ENCODE measurements around the gene USP14. TPM values are rescaled to one million over a fixed set of nuclear protein-coding genes. Genes with fewer than 3 reads are reported as not detected.

Gene USP14
- total RNA-seq, 2 experiments from 2014 or later, result 21.3 to 88.3 TPM

DNA sequence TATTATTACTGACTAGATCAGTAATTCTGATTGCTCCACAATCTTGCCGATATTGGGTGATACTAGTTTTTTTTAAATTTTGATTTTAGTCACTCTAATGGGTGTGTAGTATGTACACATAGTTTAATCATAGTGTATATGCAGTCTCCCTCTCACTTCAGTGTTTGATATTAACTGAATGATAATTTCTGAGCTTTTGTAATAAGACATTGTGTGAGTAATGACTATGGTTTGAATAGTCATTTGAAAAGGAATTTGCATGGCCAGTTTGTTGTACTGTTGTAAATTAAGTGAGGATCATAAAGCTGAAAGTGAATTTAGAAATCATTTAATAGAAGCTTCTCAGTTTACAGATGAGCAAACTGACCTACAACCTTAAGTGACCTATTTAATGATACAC, 33.4 kb downstream of the USP14 start:
- no TSS peak for BruUV-seq (replicated peaks)
- Histone ChIP-seq H4K20me1 (ENCODE audit: insufficient read depth, low read length) (peaks cover 13% of the 10 kb centered on the region; the same call in 1 of the 2 replicates), H3K4me3 (ENCODE audit: low read depth, low read length, poor library complexity, severe bottlenecking) (no peak overlapping the region), H3K79me2 (ENCODE audit: insufficient read depth, low read depth, low read length) (peaks cover 60% of the 10 kb centered on the region), H2AFZ (ENCODE audit: low read length) (no peak overlapping the region), H3K4me1 (ENCODE audit: insufficient read depth, low read length, poor library complexity, severe bottlenecking) (no peaks in the 10 kb centered on the region), H3K9me3 (ENCODE audit: low read length) (no peaks in the 10 kb centered on the region), H3K9me2 (ENCODE audit: insufficient read depth, low read length) (no peaks in the 10 kb centered on the region), H3K36me3 (ENCODE audit: insufficient read depth, low read length) (peaks cover 94% of the 10 kb centered on the region), H3K4me2 (ENCODE audit: low read length) (no peak overlapping the region), H3K27ac (ENCODE audit: low read depth, low read length, poor library complexity, severe bottlenecking) (no peak overlapping the region)
- ChIA-PET CTCF (ENCODE audit: unreplicated experiment) (no interaction called here), POLR2A (interaction anchor here (1.5 kb wide), 1 partner anchor 8 kb away, joined by 3 read pairs; no protein-coding TSS in a partner anchor)
- no peak for DNase-seq (ENCODE audit: low spot score)
- TF ChIP-seq, protein P1, sequence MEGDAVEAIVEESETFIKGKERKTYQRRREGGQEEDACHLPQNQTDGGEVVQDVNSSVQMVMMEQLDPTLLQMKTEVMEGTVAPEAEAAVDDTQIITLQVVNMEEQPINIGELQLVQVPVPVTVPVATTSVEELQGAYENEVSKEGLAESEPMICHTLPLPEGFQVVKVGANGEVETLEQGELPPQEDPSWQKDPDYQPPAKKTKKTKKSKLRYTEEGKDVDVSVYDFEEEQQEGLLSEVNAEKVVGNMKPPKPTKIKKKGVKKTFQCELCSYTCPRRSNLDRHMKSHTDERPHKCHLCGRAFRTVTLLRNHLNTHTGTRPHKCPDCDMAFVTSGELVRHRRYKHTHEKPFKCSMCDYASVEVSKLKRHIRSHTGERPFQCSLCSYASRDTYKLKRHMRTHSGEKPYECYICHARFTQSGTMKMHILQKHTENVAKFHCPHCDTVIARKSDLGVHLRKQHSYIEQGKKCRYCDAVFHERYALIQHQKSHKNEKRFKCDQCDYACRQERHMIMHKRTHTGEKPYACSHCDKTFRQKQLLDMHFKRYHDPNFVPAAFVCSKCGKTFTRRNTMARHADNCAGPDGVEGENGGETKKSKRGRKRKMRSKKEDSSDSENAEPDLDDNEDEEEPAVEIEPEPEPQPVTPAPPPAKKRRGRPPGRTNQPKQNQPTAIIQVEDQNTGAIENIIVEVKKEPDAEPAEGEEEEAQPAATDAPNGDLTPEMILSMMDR (conservative IDR thresholded peaks at IDR 0.05; ENCODE audit: low read length), result no peak
- TF ChIP-seq EZH2phosphoT487 (IDR thresholded peaks at IDR 0.05; ENCODE audit: borderline replicate concordance, low read depth, low read length), result no peak
- intact Hi-C loops (cut with micrococcal nuclease; ENCODE audit: unreplicated experiment), result no loop called here

DNA sequence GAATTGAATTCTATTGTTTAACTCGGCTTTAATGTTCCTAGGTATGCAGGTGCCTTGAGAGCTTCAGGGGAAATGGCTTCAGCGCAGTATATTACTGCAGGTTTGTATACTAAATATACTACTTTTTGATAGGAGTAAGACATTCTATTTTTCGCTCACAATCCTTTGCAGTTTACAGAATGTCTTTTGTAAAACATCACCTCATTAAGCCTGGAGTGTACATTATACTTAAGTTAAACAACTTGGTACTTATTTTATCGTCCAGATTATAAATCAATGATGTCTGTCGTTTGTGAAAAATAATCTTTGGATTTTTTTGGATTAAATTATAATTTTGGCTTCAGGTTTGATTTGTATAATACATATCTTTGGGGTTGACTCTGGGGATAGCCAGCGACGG, 34.4 kb downstream of the USP14 start:
- H3K4me1 ChIP-seq (ENCODE audit: insufficient read depth, low read length, poor library complexity, severe bottlenecking), result no peaks in the 10 kb centered on the region
- no peak for DNase-seq (ENCODE audit: low spot score)
- H2AFZ ChIP-seq (ENCODE audit: low read length), result no peak overlapping the region
- TF ChIP-seq, protein P1 (conservative IDR thresholded peaks at IDR 0.05; ENCODE audit: low read length), result no peak
- TF ChIP-seq EZH2phosphoT487 (IDR thresholded peaks at IDR 0.05; ENCODE audit: borderline replicate concordance, low read depth, low read length), result no peak
- CTCF ChIA-PET (ENCODE audit: unreplicated experiment), result no interaction called here
- no peak overlapping the region for H3K27ac ChIP-seq (ENCODE audit: low read depth, low read length, poor library complexity, severe bottlenecking)
- intact Hi-C loops (cut with micrococcal nuclease; ENCODE audit: unreplicated experiment), result no loop called here
- POLR2A ChIA-PET, result interaction anchor here (1.0 kb wide), 1 partner anchor 469 kb away, joined by 3 read pairs; no protein-coding TSS in a partner anchor
- no peak overlapping the region for H3K4me3 ChIP-seq (ENCODE audit: low read depth, low read length, poor library complexity, severe bottlenecking)
- no peak overlapping the region for H3K4me2 ChIP-seq (ENCODE audit: low read length)
- H3K9me3 ChIP-seq (ENCODE audit: low read length), result no peaks in the 10 kb centered on the region
- H3K79me2 ChIP-seq (ENCODE audit: insufficient read depth, low read depth, low read length), result peaks cover 49% of the 10 kb centered on the region
- peaks cover 10% of the 10 kb centered on the region; the same call in 1 of the 2 replicates for H4K20me1 ChIP-seq (ENCODE audit: insufficient read depth, low read length)
- H3K36me3 ChIP-seq (ENCODE audit: insufficient read depth, low read length), result peaks cover 96% of the 10 kb centered on the region
- H3K9me2 ChIP-seq (ENCODE audit: insufficient read depth, low read length), result no peaks in the 10 kb centered on the region
- BruUV-seq (replicated peaks), result no TSS peak

DNA sequence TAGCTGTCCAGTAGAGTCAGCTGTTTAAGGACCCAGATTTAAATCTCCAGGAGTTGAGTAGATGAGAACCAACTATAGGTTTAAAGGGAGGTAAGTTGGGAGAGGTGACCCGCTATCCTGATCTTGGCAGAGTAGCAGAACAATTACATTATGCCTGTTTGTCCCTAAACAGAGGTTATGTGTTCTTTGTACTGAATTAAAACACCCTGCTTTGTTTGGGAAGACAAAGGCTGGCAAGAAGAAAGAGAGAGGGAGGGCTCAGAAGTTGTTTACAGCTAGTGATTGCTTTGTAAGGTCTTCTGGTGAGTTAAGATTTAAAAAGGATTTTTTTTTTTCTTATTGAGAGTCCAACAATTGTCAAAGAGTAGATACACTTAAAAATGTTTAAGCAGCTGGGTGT, 37.3 kb downstream of the USP14 start:
- Histone ChIP-seq H2AFZ (ENCODE audit: low read length) (no peak overlapping the region), H4K20me1 (ENCODE audit: insufficient read depth, low read length) (peaks cover 3% of the 10 kb centered on the region; the same call in 1 of the 2 replicates), H3K27ac (ENCODE audit: low read depth, low read length, poor library complexity, severe bottlenecking) (no peak overlapping the region), H3K9me2 (ENCODE audit: insufficient read depth, low read length) (no peaks in the 10 kb centered on the region), H3K9me3 (ENCODE audit: low read length) (no peaks in the 10 kb centered on the region), H3K79me2 (ENCODE audit: insufficient read depth, low read depth, low read length) (peaks cover 22% of the 10 kb centered on the region; the same call in 1 of the 2 replicates), H3K4me2 (ENCODE audit: low read length) (no peak overlapping the region), H3K36me3 (ENCODE audit: insufficient read depth, low read length) (peaks cover 96% of the 10 kb centered on the region), H3K4me3 (ENCODE audit: low read depth, low read length, poor library complexity, severe bottlenecking) (no peak overlapping the region), H3K4me1 (ENCODE audit: insufficient read depth, low read length, poor library complexity, severe bottlenecking) (no peaks in the 10 kb centered on the region)
- POLR2A ChIA-PET, result interaction anchor here (0.6 to 1.1 kb wide), 4 partner anchors 9 to 35 kb away, joined by 3 read pairs; no protein-coding TSS in a partner anchor
- TF ChIP-seq EZH2phosphoT487 (IDR thresholded peaks at IDR 0.05; ENCODE audit: borderline replicate concordance, low read depth, low read length), result no peak
- TF ChIP-seq, protein P1 (conservative IDR thresholded peaks at IDR 0.05; ENCODE audit: low read length), result no peak
- CTCF ChIA-PET (ENCODE audit: unreplicated experiment), result no interaction called here
- BruUV-seq (replicated peaks), result no TSS peak
- no peak for DNase-seq (ENCODE audit: low spot score)
- intact Hi-C loops (cut with micrococcal nuclease; ENCODE audit: unreplicated experiment), result no loop called here

All from OCI-LY7 (cell line).